Esophagus muscularis mucosa (tissue), 4 donors: ENCODE measurements around the gene DPY19L3. TPM values are rescaled to one million over a fixed set of nuclear protein-coding genes. Genes with fewer than 3 reads are reported as not detected.

Experiments used
- DNase-seq: peaks from one replicate; pipeline ENCODE4 v3.0.0-alpha.2; 2017; ENCODE audit errors: extremely low spot score
- H3K27ac ChIP-seq, 4 donors: fragments of 200-600 bp; sonication (generic); replicated peaks in 1 of 4; 1 replicate in 3 of 4; 2 replicates in 1 of 4; pipeline ENCODE4 v1.5.1; 2016 to 2019; ENCODE audit warnings: mild to moderate bottlenecking in 1 of 4
- H3K27me3 ChIP-seq, 4 donors: fragments of 200-600 bp; sonication (generic); one replicate each; pipeline versions ENCODE4 v1.5.1 to v1.6.0; 2016 to 2019
- H3K36me3 ChIP-seq, 4 donors: fragments of 200-600 bp; sonication (generic); one replicate each; pipeline ENCODE4 v1.5.1; 2016 to 2019
- H3K4me1 ChIP-seq, 4 donors: fragments of 200-600 bp; sonication (generic); one replicate each; pipeline ENCODE4 v1.5.1; 2016 to 2019
- H3K4me3 ChIP-seq, 4 donors: fragments of 200-600 bp; sonication (generic); 1 replicate in 2 of 4; 2 replicates in 2 of 4; pipeline ENCODE4 v1.5.1; 2016 to 2019; ENCODE audit warnings: mild to moderate bottlenecking in 4 of 4, moderate library complexity in 1 of 4
- H3K9me3 ChIP-seq, 4 donors: fragments of 200-600 bp; sonication (generic); 1 replicate in 3 of 4; 2 replicates in 1 of 4; pipeline ENCODE4 v1.5.1; 2016 to 2019
- EP300 ChIP-seq: sonication (generic); formaldehyde crosslinking; IDR thresholded peaks from one replicate; pipeline ENCODE4 v1.6.1; 2017; ENCODE audit warnings: antibody characterized with exemption
- POLR2A ChIP-seq: fragments of 450-650 bp; IDR thresholded peaks from one replicate; pipeline ENCODE4 v1.6.1; 2017; ENCODE audit warnings: antibody characterized with exemption, moderate library complexity, mild to moderate bottlenecking, low read depth
- POLR2AphosphoS5 ChIP-seq, 2 donors: sonication (generic); formaldehyde crosslinking; IDR thresholded peaks; one replicate each; pipeline ENCODE4 v1.6.1; 2017; ENCODE audit warnings: antibody characterized with exemption in 2 of 2
- WGBS: methylation state at CpG from one replicate; pipeline ENCODE4 v1.1.5; 2018; 5-methylcytosine and 5-hydroxymethylcytosine counted together
- intact Hi-C: fragments of 100-400 bp; cut with DNase I; formaldehyde crosslinking; loops from one replicate; pipeline ENCODE4 v1.15.1; 2023
- total RNA-seq, 4 donors: library from RNA; depleted of rRNA; stranded (reverse); fragments of >200 nt; gene quantifications; one replicate each; pipeline versions ENCODE4 v1.1.0 to v1.2.1, GENCODE V29; 2016
- TF ChIP-seq, protein P1 (sequence below), 3 experiments: fragments of 200-600 bp in 2 of 3; fragments of 450-650 bp in 1 of 3; sonication (generic) in 2 of 3; IDR thresholded peaks; one replicate each; pipeline ENCODE4 v1.5.1; 2017 to 2019; ENCODE audit warnings: antibody characterized with exemption in 3 of 3, mild to moderate bottlenecking in 2 of 3, moderate library complexity in 1 of 3

Gene DPY19L3
- total RNA-seq, 4 donors from 2014 or later, result 13.6 to 16.4 (median 14.6) TPM

DNA sequence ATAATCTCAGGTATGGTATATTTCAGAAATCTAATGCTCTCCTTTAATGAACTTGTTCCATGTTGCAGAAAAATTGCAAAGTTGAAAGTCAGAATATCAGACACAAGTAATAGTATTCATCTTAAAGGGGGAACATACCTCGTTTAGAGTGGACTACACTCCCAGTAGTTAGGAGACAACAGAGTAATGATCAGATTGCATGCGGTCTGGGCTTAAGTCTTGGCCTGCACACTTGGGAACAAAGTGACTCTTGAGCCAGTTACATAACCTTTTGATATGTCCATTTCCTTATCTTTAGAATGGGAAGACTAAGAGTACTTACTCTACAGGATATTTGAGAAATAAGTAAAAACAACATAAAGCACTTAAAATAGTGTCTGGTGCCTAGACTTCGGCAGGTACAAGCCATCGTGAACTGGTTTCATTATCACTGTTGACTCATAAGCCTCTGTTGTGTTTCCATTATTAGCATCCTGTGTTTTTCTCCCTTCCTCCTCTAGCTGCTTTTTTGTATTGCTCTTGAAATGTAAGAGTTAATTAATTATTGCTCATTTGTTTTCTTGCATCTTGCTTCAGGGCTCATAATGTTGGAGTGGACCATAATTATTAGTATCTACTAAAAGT, 53.0 kb downstream of the DPY19L3 start:
- TF ChIP-seq POLR2A (no peak), EP300 (no peak), POLR2AphosphoS5 (IDR thresholded peaks at IDR 0.05) (no peak)
- TF ChIP-seq, protein P1, sequence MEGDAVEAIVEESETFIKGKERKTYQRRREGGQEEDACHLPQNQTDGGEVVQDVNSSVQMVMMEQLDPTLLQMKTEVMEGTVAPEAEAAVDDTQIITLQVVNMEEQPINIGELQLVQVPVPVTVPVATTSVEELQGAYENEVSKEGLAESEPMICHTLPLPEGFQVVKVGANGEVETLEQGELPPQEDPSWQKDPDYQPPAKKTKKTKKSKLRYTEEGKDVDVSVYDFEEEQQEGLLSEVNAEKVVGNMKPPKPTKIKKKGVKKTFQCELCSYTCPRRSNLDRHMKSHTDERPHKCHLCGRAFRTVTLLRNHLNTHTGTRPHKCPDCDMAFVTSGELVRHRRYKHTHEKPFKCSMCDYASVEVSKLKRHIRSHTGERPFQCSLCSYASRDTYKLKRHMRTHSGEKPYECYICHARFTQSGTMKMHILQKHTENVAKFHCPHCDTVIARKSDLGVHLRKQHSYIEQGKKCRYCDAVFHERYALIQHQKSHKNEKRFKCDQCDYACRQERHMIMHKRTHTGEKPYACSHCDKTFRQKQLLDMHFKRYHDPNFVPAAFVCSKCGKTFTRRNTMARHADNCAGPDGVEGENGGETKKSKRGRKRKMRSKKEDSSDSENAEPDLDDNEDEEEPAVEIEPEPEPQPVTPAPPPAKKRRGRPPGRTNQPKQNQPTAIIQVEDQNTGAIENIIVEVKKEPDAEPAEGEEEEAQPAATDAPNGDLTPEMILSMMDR (IDR thresholded peaks at IDR 0.05), result no peak

DNA sequence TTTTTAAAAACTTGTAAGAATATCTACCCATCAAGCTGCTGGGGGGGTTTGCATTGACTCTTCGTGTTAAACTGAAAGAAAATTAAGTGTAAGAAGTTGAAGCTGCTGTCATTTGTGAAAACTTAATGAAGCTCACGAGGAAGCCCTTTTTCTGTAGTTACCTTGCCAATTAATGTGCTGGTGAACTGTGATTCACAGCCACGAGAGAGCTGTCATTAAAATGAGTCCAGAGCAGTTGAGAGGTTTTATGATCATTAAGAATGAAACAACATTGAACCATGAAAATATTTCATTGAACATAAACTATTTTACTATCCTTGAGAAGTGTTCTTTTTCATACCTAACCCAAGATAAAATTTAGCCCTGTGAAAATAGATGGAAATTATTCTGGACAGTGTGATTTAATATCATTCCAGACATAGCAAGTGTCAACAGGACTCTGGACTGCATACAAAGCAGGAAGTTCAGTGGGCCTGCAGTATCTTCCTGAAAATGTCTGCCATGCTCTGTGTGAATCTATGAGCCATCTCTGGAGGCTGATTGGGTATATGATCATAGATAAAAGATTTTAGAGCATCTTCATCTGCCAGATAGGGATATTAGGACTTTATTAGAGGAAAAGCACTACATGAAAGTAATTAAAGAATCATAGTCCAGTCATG, 53.8 kb downstream of the DPY19L3 start:
- WGBS, result 83% methylated on average over 3 of the region's 3 CpGs
- Histone ChIP-seq H3K27ac (no peak overlapping the region), H3K9me3 (no peaks in the 10 kb centered on the region), H3K4me1 (peaks cover 0 to 5% (median 0%) of the 10 kb centered on the region in 4 donors), H3K27me3 (no peaks in the 10 kb centered on the region), H3K4me3 (no peak overlapping the region), H3K36me3 (peaks cover 0 to 22% (median 11%) of the 10 kb centered on the region in 4 donors)
- intact Hi-C loops, result no loop called here
- DNase-seq, result no peak
- TF ChIP-seq, protein P1 (IDR thresholded peaks at IDR 0.05), result no peak
- TF ChIP-seq POLR2A, result no peak
- no peak for TF ChIP-seq EP300
- no peak for TF ChIP-seq POLR2AphosphoS5 (IDR thresholded peaks at IDR 0.05)

More for the DNA sequence above, 53.0 kb downstream of the DPY19L3 start:
- Histone ChIP-seq H3K27me3 (no peaks in the 10 kb centered on the region), H3K27ac (no peak overlapping the region), H3K4me1 (peaks cover 0 to 5% (median 0%) of the 10 kb centered on the region in 4 donors), H3K4me3 (no peak overlapping the region), H3K9me3 (no peaks in the 10 kb centered on the region), H3K36me3 (peaks cover 0 to 28% (median 12%) of the 10 kb centered on the region in 4 donors)
- 86% methylated on average over 4 of the region's 4 CpGs for WGBS
- intact Hi-C loops, result no loop called here
- DNase-seq, result no peak

DNA sequence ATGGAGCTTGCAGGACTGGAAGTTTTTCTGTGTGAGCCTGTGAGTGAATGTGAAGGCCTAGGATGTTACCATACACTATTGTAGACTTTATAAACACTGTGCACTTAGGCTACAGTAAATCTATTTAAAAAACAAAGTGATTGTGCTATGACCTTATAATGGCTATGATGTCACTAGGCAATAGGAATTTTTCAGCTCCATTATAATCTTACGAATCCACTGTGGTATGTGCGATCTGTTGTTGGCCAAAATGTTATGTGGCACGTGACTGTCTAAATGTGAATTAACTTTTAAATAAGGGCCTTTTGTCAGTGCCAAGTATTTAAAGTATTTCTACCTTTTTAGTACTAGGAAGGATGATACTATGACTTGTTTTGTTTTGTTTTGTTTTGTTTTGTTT, 54.9 kb downstream of the DPY19L3 start:
- 85% methylated on average over 3 of the region's 3 CpGs for WGBS
- intact Hi-C loops, result no loop called here

DNA sequence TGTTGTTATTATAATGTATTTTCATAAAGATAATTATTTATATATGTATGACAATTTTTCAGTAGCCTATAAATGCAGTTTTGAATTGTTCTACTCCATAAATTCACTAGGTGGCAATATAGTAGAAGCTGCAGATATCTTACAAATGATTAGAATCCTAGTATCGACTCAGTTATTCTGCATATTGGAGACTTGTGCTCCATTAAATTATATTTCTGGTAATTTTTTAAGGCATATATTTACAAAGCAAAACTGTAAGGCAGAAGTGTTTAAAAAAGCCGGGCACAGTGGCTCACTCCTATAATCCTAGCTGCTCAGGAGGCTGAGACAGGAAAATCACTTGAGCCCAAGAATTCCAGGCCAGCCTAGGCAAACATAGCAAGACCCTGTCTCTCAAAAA, 58.7 kb downstream of the DPY19L3 start:
- Histone ChIP-seq H3K4me1 (no peaks in the 10 kb centered on the region), H3K36me3 (peaks cover 0 to 7% (median 3%) of the 10 kb centered on the region in 4 donors), H3K27ac (no peak overlapping the region), H3K4me3 (no peak overlapping the region), H3K27me3 (no peaks in the 10 kb centered on the region), H3K9me3 (no peaks in the 10 kb centered on the region)
- intact Hi-C loops, result no loop called here
- TF ChIP-seq, protein P1 (IDR thresholded peaks at IDR 0.05), result peak in 1 of 3 experiments; percentile 14
- TF ChIP-seq POLR2AphosphoS5 (IDR thresholded peaks at IDR 0.05), result no peak
- DNase-seq, result no peak
- 75% methylated on average over 2 of the region's 2 CpGs for WGBS

More for the DNA sequence above, 54.9 kb downstream of the DPY19L3 start:
- Histone ChIP-seq H3K27me3 (no peaks in the 10 kb centered on the region), H3K4me1 (peaks cover 0 to 5% (median 0%) of the 10 kb centered on the region in 4 donors), H3K9me3 (no peaks in the 10 kb centered on the region), H3K4me3 (no peak overlapping the region), H3K36me3 (peaks cover 0 to 21% (median 11%) of the 10 kb centered on the region in 4 donors), H3K27ac (no peak overlapping the region)
- no peak for DNase-seq
- TF ChIP-seq POLR2AphosphoS5 (IDR thresholded peaks at IDR 0.05), result no peak
- TF ChIP-seq, protein P1 (IDR thresholded peaks at IDR 0.05), result no peak
- no peak for TF ChIP-seq POLR2A
- no peak for TF ChIP-seq EP300
